NCI-H2029 treated with DMSO at 0.1 percent for 48 hours (cell line): Measurements from ENCODE around the gene GCC2.
A peak's percentile ranks its signal among the peaks of the same experiment; 100 is the strongest.
"Not testable (repeated sequence)": the region's sequence is repeated elsewhere in the genome, so short reads cannot be mapped to it uniquely, and the experiment has no call there.

Experiments
- DNase-seq: peaks from one replicate; lab custom pipeline; 2025; lab: John Stamatoyannopoulos, UW

Gene GCC2

GRCh38 chr2:108444941-108445840, 3.8 kb upstream of the GCC2 start:
- DNase-seq, result no peak

- DNase-seq, result peak; percentile 3
Measured at GRCh38 chr2:108446703-108447102, 2.3 kb upstream of the GCC2 start.

GRCh38 chr2:108447947-108448677, 894 bp upstream of the GCC2 start:
- peak; percentile 4 for DNase-seq

- DNase-seq, result peak; percentile 4
Measured at GRCh38 chr2:108449410-108450130, 564 bp downstream of the GCC2 start.

- DNase-seq, result no peak
Measured at GRCh38 chr2:108450863-108451262, 1.9 kb downstream of the GCC2 start.

GRCh38 chr2:108451976-108452375, 3.0 kb downstream of the GCC2 start:
- DNase-seq, result no peak

GRCh38 chr2:108453530-108453929, 4.5 kb downstream of the GCC2 start:
- not testable (repeated sequence) for DNase-seq

GRCh38 chr2:108454440-108454839, 5.4 kb downstream of the GCC2 start:
- no peak for DNase-seq

GRCh38 chr2:108455571-108455970, 6.6 kb downstream of the GCC2 start:
- DNase-seq, result no peak

GRCh38 chr2:108458082-108458481, 9.1 kb downstream of the GCC2 start:
- DNase-seq, result no peak

- DNase-seq, result no peak
Measured at GRCh38 chr2:108459441-108459840, 10.4 kb downstream of the GCC2 start.

- no peak for DNase-seq
Measured at GRCh38 chr2:108460345-108461037, 11.5 kb downstream of the GCC2 start.

GRCh38 chr2:108477099-108477498, 28.1 kb downstream of the GCC2 start:
- DNase-seq, result no peak

GRCh38 chr2:108485253-108485652, 36.2 kb downstream of the GCC2 start:
- no peak for DNase-seq

GRCh38 chr2:108490506-108491122, 41.6 kb downstream of the GCC2 start:
- DNase-seq, result no peak

- DNase-seq, result no peak
Measured at GRCh38 chr2:108491848-108492247, 42.8 kb downstream of the GCC2 start.

GRCh38 chr2:108492364-108492763, 43.4 kb downstream of the GCC2 start:
- no peak for DNase-seq

GRCh38 chr2:108496167-108496566, 47.2 kb downstream of the GCC2 start:
- DNase-seq, result not testable (repeated sequence)

GRCh38 chr2:108507620-108508019, 58.6 kb downstream of the GCC2 start:
- not testable (repeated sequence) for DNase-seq

GRCh38 chr2:108512431-108512830, 63.4 kb downstream of the GCC2 start:
- DNase-seq, result not testable (repeated sequence)

- not testable (repeated sequence) for DNase-seq
Measured at GRCh38 chr2:108514478-108514877, 65.5 kb downstream of the GCC2 start.
